Measurements from ENCODE around the gene TMEM151B.

TMEM151B gene

GRCh38 chr6:44264154-44265006 is 5.9 kb upstream of the TMEM151B start:
- no peak for DNase-seq (ENCODE audit: low spot score)

- DNase-seq (ENCODE audit: low spot score) = peak; percentile 95
Observed at GRCh38 chr6:44265007-44265721, 5.1 kb upstream of the TMEM151B start, which contains the start of gene NFKBIE. Gene NFKBIE, minus strand, starts transcription at chr6:44265551. Its CDS starts 205 bp downstream, at chr6:44265346.

GRCh38 chr6:44265722-44266233 is 4.5 kb upstream of the TMEM151B start:
- DNase-seq (ENCODE audit: low spot score) = no peak

- no peak for DNase-seq (ENCODE audit: low spot score)
Observed at GRCh38 chr6:44266347-44266746, 3.9 kb upstream of the TMEM151B start.

- DNase-seq (ENCODE audit: low spot score) = no peak
Observed at GRCh38 chr6:44267252-44267651, 3.0 kb upstream of the TMEM151B start.

- DNase-seq (ENCODE audit: low spot score) = peak; percentile 74
Observed at GRCh38 chr6:44268095-44268628, 2.1 kb upstream of the TMEM151B start.

GRCh38 chr6:44269178-44269920 is 901 bp upstream of the TMEM151B start:
- no peak for DNase-seq (ENCODE audit: low spot score)

GRCh38 chr6:44270526-44271405 is 516 bp downstream of the TMEM151B start:
- peak; percentile 86 for DNase-seq (ENCODE audit: low spot score)

- no peak for DNase-seq (ENCODE audit: low spot score)
Observed at GRCh38 chr6:44271406-44271723, 1.1 kb downstream of the TMEM151B start.

- no peak for DNase-seq (ENCODE audit: low spot score)
Observed at GRCh38 chr6:44271914-44272313, 1.7 kb downstream of the TMEM151B start.

GRCh38 chr6:44272529-44272928 is 2.3 kb downstream of the TMEM151B start:
- DNase-seq (ENCODE audit: low spot score) = no peak

GRCh38 chr6:44272999-44273566 is 2.8 kb downstream of the TMEM151B start:
- DNase-seq (ENCODE audit: low spot score) = no peak

GRCh38 chr6:44273617-44274016 is 3.4 kb downstream of the TMEM151B start:
- no peak for DNase-seq (ENCODE audit: low spot score)

- DNase-seq (ENCODE audit: low spot score) = no peak
Observed at GRCh38 chr6:44275271-44275748, 5.1 kb downstream of the TMEM151B start.

GRCh38 chr6:44275749-44276648 is 5.7 kb downstream of the TMEM151B start:
- peak; percentile 82 for DNase-seq (ENCODE audit: low spot score)

- DNase-seq (ENCODE audit: low spot score) = no peak
Observed at GRCh38 chr6:44276667-44277640, 6.7 kb downstream of the TMEM151B start.

- no peak for DNase-seq (ENCODE audit: low spot score)
Observed at GRCh38 chr6:44277763-44278162, 7.5 kb downstream of the TMEM151B start.

- no peak for DNase-seq (ENCODE audit: low spot score)
Observed at GRCh38 chr6:44278315-44278714, 8.1 kb downstream of the TMEM151B start.

Data from iPS-NIHi11 (cell line).